Peyer's patch (tissue), 4 donors: ENCODE measurements around the gene PABPN1L.

Experiments
- CTCF ChIP-seq, 6 experiments: fragments of 450-650 bp in 4 of 6; fragments of 200-600 bp in 2 of 6; sonication (generic) in 1 of 6; IDR thresholded peaks; one replicate each; pipeline ENCODE4 v1.5.1; 2017 to 2019; ENCODE audit warnings: antibody characterized with exemption in 6 of 6, mild to moderate bottlenecking in 3 of 6, moderate library complexity in 1 of 6
- POLR2A ChIP-seq, 2 donors: fragments of 450-650 bp; IDR thresholded peaks; one replicate each; pipeline ENCODE4 v1.5.1; 2017; ENCODE audit warnings: antibody characterized with exemption in 2 of 2, mild to moderate bottlenecking in 2 of 2, moderate library complexity in 2 of 2

- no peak for TF ChIP-seq POLR2A (IDR thresholded peaks at IDR 0.05)
- TF ChIP-seq CTCF (IDR thresholded peaks at IDR 0.05), result no peak
Measured at GRCh38 chr16:88888057-88888456, 21.6 kb upstream of the PABPN1L start.
